DND-41 (cell line): ENCODE results near the gene VAC14.

Experiments
- EZH2 ChIP-seq: IDR thresholded peaks from 3 replicates; pipeline ENCODE4 v1.6.1; 2012; ENCODE audit warnings: borderline replicate concordance, low read depth, mild to moderate bottlenecking, moderate library complexity, low read length, inconsistent platforms; ENCODE audit not compliant: severe bottlenecking
- TF ChIP-seq, protein P1 (sequence below): IDR thresholded peaks from 2 replicates; pipeline ENCODE4 v1.5.1; 2012; ENCODE audit warnings: borderline replicate concordance, low read length, moderate library complexity, mild to moderate bottlenecking; ENCODE audit not compliant: poor library complexity, severe bottlenecking; ENCODE audit errors: extremely low read depth

DNA sequence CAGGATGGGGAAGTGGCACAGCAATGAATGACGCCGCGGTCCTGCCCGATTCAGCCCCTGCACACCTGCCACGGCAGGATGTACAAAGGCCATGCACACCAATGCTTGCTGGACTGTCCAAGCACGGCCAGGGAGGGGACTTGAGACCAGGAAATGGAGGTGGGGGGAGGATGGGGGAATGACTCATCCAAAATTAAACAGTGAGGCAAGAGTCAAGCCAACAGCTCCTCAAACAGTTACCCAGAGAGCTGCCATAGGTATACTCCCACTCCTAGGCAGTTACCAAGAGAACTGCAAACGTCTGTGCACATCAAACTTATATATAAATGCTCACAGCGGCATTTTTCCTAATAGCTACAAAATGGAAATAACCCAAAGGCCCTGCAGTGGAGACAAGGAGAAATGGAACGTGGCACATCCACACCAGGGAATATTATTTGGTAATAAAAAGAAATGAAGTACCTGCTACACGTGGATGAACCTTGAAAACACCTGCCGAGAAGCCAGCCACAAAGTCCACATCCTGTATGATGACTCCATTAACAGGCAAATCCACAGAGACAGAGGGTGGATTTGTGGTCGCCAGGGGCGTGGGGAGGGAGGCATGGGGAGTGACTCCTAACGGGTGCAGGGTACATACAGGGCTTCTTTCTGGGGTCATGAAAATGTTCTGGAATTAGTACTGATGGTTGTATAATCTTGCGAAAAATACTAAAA lies 54.1 kb downstream of the VAC14 start:
- TF ChIP-seq, protein P1, sequence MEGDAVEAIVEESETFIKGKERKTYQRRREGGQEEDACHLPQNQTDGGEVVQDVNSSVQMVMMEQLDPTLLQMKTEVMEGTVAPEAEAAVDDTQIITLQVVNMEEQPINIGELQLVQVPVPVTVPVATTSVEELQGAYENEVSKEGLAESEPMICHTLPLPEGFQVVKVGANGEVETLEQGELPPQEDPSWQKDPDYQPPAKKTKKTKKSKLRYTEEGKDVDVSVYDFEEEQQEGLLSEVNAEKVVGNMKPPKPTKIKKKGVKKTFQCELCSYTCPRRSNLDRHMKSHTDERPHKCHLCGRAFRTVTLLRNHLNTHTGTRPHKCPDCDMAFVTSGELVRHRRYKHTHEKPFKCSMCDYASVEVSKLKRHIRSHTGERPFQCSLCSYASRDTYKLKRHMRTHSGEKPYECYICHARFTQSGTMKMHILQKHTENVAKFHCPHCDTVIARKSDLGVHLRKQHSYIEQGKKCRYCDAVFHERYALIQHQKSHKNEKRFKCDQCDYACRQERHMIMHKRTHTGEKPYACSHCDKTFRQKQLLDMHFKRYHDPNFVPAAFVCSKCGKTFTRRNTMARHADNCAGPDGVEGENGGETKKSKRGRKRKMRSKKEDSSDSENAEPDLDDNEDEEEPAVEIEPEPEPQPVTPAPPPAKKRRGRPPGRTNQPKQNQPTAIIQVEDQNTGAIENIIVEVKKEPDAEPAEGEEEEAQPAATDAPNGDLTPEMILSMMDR = no peak
- no peak for TF ChIP-seq EZH2
